ENCODE results near the gene CCDC183.

DNA sequence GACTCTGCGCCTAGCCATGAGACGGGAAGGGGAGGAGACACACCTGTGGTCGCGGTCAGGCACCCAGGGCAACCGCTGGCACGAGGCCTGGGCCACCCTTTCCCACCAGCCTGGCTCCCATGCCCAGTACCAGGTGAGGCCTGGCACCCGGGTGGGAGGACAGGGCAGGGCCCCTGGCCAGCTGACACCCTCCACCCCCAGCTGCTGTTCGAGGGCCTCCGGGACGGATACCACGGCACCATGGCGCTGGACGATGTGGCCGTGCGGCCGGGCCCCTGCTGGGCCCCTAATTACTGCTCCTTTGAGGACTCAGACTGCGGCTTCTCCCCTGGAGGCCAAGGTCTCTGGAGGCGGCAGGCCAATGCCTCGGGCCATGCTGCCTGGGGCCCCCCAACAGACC is 61.0 kb downstream of the CCDC183 start:
- TF ChIP-seq YY1 (IDR thresholded peaks at IDR 0.05; ENCODE audit: insufficient read depth, insufficient read length) = no peak
- no peak for TF ChIP-seq ZNF274 (IDR thresholded peaks at IDR 0.05; ENCODE audit: low read depth, low read length)
- TF ChIP-seq SUZ12 (IDR thresholded peaks at IDR 0.05; ENCODE audit: extremely low read depth, insufficient read depth, insufficient read length) = no peak
